ENCODE measurements around the gene SLC35F2. TPM values are rescaled to one million over a fixed set of nuclear protein-coding genes. Genes with fewer than 3 reads are reported as not detected.

Gene SLC35F2
- total RNA-seq, 2 donors from 2014 or later = 5.8 to 6.0 TPM

DNA sequence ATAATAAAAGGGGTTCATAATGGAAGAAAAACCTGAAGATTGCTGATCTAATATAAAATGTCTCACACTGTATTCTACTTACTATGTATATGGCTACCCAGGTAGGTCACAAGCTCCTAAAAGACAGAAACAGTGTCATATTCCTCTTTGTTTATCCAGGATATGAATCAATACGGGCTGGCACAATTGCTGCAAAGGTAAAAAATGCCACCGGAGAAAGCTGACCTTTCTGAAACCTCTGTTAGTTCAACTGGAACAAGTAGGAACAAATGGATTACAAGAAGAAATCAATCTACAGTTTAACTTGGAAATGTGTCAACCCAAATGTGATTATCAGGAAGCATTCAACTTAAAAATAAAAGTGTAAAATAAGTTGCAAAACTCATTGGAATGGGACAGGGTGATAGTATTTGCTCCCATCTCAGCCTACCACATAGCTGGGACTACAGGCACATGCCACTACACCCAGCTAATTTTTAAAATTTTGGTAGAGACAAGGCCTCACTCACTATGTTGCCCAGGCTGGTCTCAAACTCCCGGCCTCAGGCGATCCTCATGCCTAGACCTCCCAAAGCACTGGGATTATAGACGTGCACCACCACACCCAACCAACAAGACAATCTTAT, 27.6 kb downstream of the SLC35F2 start:
- DNase-seq (ENCODE audit: low spot score) = no peak
- Histone ChIP-seq H3K4me3 (no peak overlapping the region), H3K9me3 (no peaks in the 10 kb centered on the region), H3K36me3 (no peaks in the 10 kb centered on the region), H3K27me3 (no peaks in the 10 kb centered on the region), H3K27ac (no peak overlapping the region), H3K4me1 (no peaks in the 10 kb centered on the region)
- TF ChIP-seq, protein P1, sequence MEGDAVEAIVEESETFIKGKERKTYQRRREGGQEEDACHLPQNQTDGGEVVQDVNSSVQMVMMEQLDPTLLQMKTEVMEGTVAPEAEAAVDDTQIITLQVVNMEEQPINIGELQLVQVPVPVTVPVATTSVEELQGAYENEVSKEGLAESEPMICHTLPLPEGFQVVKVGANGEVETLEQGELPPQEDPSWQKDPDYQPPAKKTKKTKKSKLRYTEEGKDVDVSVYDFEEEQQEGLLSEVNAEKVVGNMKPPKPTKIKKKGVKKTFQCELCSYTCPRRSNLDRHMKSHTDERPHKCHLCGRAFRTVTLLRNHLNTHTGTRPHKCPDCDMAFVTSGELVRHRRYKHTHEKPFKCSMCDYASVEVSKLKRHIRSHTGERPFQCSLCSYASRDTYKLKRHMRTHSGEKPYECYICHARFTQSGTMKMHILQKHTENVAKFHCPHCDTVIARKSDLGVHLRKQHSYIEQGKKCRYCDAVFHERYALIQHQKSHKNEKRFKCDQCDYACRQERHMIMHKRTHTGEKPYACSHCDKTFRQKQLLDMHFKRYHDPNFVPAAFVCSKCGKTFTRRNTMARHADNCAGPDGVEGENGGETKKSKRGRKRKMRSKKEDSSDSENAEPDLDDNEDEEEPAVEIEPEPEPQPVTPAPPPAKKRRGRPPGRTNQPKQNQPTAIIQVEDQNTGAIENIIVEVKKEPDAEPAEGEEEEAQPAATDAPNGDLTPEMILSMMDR (IDR thresholded peaks at IDR 0.05) = no peak

DNA sequence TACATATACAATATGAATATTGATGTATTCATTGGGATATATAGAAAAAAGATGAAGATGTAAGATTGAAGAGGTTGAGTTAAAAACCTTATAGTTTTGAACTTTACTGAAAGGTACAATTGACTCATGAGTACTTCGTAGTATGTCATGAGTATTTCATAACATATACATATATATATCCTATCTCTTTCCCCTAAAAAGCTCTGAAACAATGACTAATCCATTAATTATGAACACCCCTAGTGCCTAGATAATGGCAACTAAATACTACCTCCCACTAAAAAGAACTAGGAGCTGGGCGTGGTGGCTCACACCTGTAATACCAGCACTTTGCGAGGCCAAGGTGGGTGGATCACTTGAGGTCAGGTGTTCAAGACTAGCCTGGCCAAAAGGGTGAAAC, 31.5 kb downstream of the SLC35F2 start:
- no peak for DNase-seq (ENCODE audit: low spot score)
- TF ChIP-seq, protein P1 (IDR thresholded peaks at IDR 0.05) = no peak
- Histone ChIP-seq H3K9me3 (no peaks in the 10 kb centered on the region), H3K4me1 (no peaks in the 10 kb centered on the region), H3K36me3 (no peaks in the 10 kb centered on the region), H3K27me3 (no peaks in the 10 kb centered on the region), H3K4me3 (no peak overlapping the region), H3K27ac (no peak overlapping the region)

DNA sequence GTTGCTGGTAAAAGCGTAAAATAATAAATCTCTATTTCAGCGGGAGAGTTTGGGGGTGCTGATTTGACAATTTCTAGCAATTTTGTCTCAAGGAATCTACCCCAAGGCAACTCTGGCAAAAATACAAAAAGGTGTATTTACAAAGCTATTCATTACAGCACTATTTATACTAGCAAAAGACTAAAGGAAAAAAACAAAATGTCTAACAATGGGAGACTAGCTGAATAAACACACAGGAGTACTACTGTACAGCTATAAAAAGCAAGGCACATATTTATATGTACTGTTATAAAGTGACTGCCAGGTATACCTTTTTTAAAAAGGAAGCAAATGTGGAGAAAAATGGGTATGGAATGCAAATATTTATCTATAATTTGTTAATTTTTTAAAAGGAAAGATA, 32.7 kb downstream of the SLC35F2 start:
- Histone ChIP-seq H3K27me3 (no peaks in the 10 kb centered on the region), H3K9me3 (no peaks in the 10 kb centered on the region), H3K4me1 (no peaks in the 10 kb centered on the region), H3K36me3 (no peaks in the 10 kb centered on the region), H3K27ac (no peak overlapping the region), H3K4me3 (no peak overlapping the region)
- TF ChIP-seq, protein P1 (IDR thresholded peaks at IDR 0.05) = no peak
- no peak for DNase-seq (ENCODE audit: low spot score)

DNA sequence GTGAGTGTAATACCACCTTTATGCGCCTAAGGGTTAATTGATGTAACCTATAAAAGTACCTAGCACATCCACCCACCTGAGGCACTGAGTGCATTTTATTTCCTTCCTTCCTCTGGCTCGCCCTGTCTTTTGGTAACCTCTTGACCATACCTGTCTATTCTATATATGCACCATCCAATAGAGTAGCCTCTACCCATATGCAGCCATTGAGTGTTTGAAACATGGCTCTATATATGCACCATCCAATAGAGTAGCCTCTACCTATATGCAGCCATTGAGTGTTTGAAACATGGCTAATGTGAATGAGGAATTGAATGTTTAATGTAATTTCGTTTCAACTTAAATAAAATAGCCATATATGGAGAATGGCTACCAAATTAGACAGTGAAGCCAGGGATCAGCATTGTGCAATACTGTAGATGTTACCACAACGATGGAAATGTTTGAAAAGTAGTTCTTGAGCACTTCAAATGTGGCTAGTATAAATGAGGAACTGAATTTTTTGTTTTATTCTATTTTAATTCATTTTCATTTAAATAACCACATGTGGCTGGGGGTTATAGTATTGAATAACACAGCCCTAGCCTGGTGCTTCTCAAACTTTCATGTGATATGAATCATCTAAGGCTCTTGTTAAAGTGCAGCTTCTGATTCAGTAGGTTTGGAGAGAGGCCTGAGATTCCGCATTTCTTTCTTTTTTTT, 33.8 kb downstream of the SLC35F2 start:
- no peaks in the 10 kb centered on the region for H3K4me1 ChIP-seq
- H3K27ac ChIP-seq = no peak overlapping the region
- H3K9me3 ChIP-seq = no peaks in the 10 kb centered on the region
- H3K27me3 ChIP-seq = no peaks in the 10 kb centered on the region
- H3K36me3 ChIP-seq = no peaks in the 10 kb centered on the region
- TF ChIP-seq, protein P1 (IDR thresholded peaks at IDR 0.05) = no peak
- no peak overlapping the region for H3K4me3 ChIP-seq
- DNase-seq (ENCODE audit: low spot score) = no peak

DNA sequence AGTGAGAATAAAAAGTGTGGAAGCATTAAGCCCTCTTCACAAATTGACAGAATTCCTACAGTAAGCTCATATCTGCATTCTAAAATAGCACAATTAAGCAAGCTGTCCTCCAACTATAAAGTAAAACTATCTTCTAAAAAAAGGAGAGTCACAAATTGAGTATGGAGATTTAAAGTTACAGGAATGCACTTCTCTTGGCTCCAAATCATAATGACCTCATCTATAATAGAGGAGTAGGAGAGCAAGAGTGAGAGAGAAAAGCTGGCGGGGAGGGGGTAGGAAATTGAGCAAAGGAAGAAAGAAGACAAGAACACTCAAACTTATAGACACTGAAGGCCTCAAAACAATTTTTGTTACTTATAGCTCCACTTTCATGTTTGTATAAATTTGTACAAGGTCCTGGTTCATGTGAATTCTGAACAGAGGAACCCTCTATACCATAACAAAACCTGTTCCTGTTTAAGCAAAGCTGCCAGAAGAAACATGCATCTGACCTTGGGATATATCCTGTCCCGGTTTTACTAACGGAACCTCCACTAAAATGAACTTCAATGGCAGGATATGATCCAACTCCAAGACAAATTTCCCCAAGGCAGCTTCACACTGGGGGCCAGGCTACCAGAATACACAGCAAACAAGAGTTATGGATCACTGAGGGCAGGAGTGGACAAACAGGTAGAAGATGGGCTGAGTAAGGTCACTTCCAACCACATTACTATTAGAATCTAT, 37.2 kb downstream of the SLC35F2 start:
- H3K27ac ChIP-seq = no peak overlapping the region
- TF ChIP-seq, protein P1 (IDR thresholded peaks at IDR 0.05) = no peak
- H3K36me3 ChIP-seq = no peaks in the 10 kb centered on the region

More for the DNA sequence above, 37.2 kb downstream of the SLC35F2 start:
- no peak for DNase-seq (ENCODE audit: low spot score)
- H3K4me1 ChIP-seq = no peaks in the 10 kb centered on the region
- H3K4me3 ChIP-seq = no peak overlapping the region
- H3K9me3 ChIP-seq = no peaks in the 10 kb centered on the region
- H3K27me3 ChIP-seq = no peaks in the 10 kb centered on the region

Data from right atrium auricular region (tissue), 2 donors.